Measurements from ENCODE around the gene ISG20. TPM values are rescaled to one million over a fixed set of nuclear protein-coding genes. Genes with fewer than 3 reads are reported as not detected.

ISG20 gene
- total RNA-seq = 10 to 100 TPM; 14.3 to 47.8 (median 35.1) TPM

DNA sequence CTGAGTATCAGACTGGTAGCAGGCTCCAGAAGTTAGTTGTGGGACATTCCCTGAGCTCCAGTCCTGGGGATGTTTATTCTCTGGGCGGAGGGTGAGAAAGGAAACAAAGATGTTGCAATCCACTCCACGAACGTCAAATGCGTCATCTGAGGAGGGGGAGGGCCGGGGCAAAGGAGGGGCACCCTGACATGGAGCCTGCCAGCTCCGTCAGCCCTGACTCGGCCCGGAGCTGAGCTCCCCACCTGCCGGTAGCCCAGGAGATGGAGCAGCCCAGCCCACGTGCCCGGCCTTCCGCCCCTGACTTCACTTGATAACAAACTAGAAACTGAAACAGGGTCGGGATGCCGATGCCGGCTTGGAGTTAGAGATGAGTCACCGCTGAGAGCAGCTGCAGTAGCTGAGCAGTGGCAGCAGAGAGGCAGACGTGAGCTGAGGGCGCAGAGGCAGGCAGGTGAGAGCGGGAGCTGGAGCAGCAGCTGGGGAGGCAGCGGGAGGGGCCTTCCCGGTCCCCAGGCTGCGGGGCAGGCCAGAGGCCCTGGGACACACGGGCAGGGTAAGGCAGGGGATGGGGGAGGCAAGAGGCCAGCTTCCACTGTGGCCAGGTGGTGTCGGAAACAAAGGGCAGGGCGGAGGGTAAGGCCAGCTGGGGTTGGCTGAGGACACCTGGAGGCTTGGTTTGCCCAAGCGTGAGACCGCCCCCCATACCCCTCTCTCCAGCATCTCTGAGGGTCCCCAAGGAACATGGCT, at the start of gene ISG20:
TSS of gene ISG20 (plus strand) at position 391 of the 747 bp plus-strand sequence. CDS start at position 742, 351 bp downstream.
- H3K27ac ChIP-seq = peak within 1 kb of the TSS; percentile 97 to 98 (median 98)
- no peaks in the 10 kb centered on the region for H3K27me3 ChIP-seq
- intact Hi-C loops (cut with DNase I) = no loop called here
- H3K4me1 ChIP-seq = peaks cover 33 to 35% of the 10 kb centered on the region in 2 donors
- peak; percentile 95 to 96 for DNase-seq
- H3K36me3 ChIP-seq = no peaks in the 10 kb centered on the region
- H3K4me3 ChIP-seq (replicated peaks in 1 of 3) = peak within 1 kb of the TSS in 2 of 3 donors; percentile 22 to 34
- WGBS, 2 donors = 21 to 24% methylated on average over 12 to 23 of the region's 27 CpGs
- H3K9me3 ChIP-seq = no peaks in the 10 kb centered on the region
- TF ChIP-seq POLR2A (IDR thresholded peaks at IDR 0.05) (peak in 1 of 2 donors; percentile 82), CTCF (IDR thresholded peaks at IDR 0.05) (peak in 4 of 6 experiments; percentile 37 to 48 (median 47))

DNA sequence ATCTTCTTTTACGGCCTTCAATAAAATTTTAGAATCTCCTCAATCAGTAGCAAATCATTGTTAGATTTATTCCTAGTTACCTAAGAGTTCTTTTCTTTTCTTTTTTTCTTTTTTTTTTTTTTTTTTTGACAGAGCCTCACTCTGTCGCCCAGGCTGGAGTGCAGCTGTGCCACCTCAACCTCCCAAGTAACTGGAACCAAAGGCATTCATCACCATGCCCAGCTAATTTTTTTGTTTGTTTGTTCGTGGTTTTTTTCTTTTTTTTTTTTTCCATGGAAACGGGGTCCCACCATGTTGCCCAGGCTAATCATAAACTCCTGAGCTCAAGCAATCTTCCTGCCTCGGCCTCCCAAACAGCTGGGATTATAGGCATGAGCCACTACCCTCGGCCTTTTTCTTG, 48.1 kb upstream of the ISG20 start:
- Histone ChIP-seq H3K9me3 (no peaks in the 10 kb centered on the region), H3K4me1 (peaks cover 11 to 14% of the 10 kb centered on the region in 2 donors), H3K27me3 (no peaks in the 10 kb centered on the region), H3K4me3 (replicated peaks in 1 of 3) (no peak overlapping the region), H3K27ac (no peak overlapping the region), H3K36me3 (no peaks in the 10 kb centered on the region)
- WGBS, 2 donors = 86 to 92% methylated on average over 6 of the region's 6 CpGs
- TF ChIP-seq POLR2A (IDR thresholded peaks at IDR 0.05) = no peak
- no peak for TF ChIP-seq CTCF (IDR thresholded peaks at IDR 0.05)
- DNase-seq = no peak
- intact Hi-C loops (cut with DNase I) = no loop called here

- no peak overlapping the region for H3K4me3 ChIP-seq (replicated peaks in 1 of 3)
- no peaks in the 10 kb centered on the region for H3K27me3 ChIP-seq
- H3K9me3 ChIP-seq = no peaks in the 10 kb centered on the region
- intact Hi-C loops (cut with DNase I) = no loop called here
- H3K4me1 ChIP-seq = peaks cover 7 to 10% of the 10 kb centered on the region in 2 donors
- H3K36me3 ChIP-seq = no peaks in the 10 kb centered on the region
- H3K27ac ChIP-seq = no peak overlapping the region
- TF ChIP-seq CTCF (IDR thresholded peaks at IDR 0.05) = no peak
- no peak for TF ChIP-seq POLR2A (IDR thresholded peaks at IDR 0.05)
- DNase-seq = no peak
Measured at GRCh38 chr15:88591384-88591783, 47.4 kb upstream of the ISG20 start.

GRCh38 chr15:88603885-88604284, 34.9 kb upstream of the ISG20 start:
- peak in 1 of 6 experiments; percentile 10 for TF ChIP-seq CTCF (IDR thresholded peaks at IDR 0.05)
- TF ChIP-seq POLR2A (IDR thresholded peaks at IDR 0.05) = no peak
- 2 to 6% methylated on average over 14 of the region's 14 CpGs for whole genome bisulfite sequencing, 2 donors
- no peaks in the 10 kb centered on the region for H3K36me3 ChIP-seq
- peak; percentile 70 to 71 for DNase-seq
- intact Hi-C loops (cut with DNase I) = no loop called here
- H3K4me3 ChIP-seq (replicated peaks in 1 of 3) = peak overlapping the region in 1 of 3 donors; percentile 46
- peaks cover 17 to 21% of the 10 kb centered on the region in 2 donors for H3K4me1 ChIP-seq
- H3K27ac ChIP-seq = peak overlapping the region; percentile 46 to 78 (median 72)
- no peaks in the 10 kb centered on the region for H3K27me3 ChIP-seq
- no peaks in the 10 kb centered on the region for H3K9me3 ChIP-seq

Measured in thyroid gland (tissue), 4 donors.